ENCODE data around the gene CADPS.

DNA sequence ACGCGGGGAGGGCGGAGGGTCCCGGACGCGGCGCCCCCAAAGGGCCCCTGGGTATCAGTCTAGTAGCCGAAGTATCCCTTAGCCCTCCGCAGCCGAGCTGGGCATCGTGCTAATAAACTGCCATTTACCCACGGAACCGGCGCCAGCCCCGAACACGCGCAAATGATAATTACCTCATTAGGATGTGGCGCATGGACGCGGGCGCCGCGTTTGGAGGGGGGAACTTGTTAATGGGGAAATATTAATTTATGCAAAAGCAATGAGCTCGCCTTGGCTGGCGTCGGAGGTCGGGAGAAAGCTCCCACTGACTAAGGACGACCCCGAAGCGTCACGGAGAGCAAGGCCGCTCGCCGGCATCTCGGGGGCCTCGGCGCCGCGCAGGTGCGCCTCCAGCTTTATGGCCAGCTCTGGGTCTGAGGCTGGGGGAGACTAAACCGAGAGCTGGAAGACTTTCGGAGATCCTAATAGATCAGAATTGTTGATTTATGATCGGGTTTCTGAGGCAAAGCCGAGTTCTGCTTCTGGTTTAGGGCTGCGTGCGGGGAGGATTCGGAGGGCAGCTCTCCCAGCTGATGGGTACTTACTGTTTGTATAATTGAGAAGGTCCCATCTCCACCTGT, 501.4 kb downstream of the CADPS start:
- TF ChIP-seq POLR2A (IDR thresholded peaks at IDR 0.05), result no peak
- TF ChIP-seq, protein P1, sequence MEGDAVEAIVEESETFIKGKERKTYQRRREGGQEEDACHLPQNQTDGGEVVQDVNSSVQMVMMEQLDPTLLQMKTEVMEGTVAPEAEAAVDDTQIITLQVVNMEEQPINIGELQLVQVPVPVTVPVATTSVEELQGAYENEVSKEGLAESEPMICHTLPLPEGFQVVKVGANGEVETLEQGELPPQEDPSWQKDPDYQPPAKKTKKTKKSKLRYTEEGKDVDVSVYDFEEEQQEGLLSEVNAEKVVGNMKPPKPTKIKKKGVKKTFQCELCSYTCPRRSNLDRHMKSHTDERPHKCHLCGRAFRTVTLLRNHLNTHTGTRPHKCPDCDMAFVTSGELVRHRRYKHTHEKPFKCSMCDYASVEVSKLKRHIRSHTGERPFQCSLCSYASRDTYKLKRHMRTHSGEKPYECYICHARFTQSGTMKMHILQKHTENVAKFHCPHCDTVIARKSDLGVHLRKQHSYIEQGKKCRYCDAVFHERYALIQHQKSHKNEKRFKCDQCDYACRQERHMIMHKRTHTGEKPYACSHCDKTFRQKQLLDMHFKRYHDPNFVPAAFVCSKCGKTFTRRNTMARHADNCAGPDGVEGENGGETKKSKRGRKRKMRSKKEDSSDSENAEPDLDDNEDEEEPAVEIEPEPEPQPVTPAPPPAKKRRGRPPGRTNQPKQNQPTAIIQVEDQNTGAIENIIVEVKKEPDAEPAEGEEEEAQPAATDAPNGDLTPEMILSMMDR (IDR thresholded peaks at IDR 0.05), result no peak
